Non-pigmented ciliary epithelial cell (primary cell): ENCODE data around the gene PDP2.

Experiments used
- DNase-seq: peaks from one replicate; pipeline ENCODE4 v3.0.0-alpha.2; 2010; ENCODE audit warnings: low read depth

Gene PDP2

DNA sequence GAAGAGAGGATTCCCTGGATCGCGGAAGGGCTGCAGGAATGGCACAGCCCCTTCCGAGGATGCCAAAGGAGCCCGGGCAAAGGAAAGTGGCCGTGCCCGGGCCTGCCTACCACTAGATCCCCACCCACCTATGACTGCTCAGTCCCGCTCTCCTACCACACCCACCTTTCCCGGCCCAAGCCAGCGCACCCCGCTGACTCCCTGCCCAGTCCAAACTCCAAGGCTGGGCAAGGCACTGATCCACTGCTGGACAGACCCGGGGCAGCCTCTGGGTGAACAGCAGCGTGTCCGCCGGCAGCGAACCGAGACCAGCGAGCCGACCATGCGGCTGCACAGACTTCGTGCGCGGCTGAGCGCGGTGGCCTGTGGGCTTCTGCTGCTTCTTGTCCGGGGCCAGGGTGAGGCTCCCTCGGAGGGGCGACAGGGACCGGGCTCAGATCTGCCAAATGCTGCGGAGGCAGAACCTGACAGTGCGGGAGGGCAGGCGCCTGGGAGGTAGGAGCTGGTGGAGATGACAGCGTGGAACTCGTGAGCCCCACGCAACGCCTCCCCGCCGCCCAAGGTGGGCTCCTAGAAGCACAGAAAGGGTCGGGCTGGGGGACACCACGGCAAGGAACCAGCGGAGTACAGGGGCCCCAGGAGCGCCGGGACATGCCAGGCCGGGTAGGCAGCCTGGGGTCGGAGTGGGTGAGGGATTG lies 55.1 kb downstream of the PDP2 start, which contains the start of gene CES2:
TSS of gene CES2 (plus strand) at position 203 of the 698 bp plus-strand sequence. CDS start at position 323, 120 bp downstream.
- DNase-seq, result no peak

DNA sequence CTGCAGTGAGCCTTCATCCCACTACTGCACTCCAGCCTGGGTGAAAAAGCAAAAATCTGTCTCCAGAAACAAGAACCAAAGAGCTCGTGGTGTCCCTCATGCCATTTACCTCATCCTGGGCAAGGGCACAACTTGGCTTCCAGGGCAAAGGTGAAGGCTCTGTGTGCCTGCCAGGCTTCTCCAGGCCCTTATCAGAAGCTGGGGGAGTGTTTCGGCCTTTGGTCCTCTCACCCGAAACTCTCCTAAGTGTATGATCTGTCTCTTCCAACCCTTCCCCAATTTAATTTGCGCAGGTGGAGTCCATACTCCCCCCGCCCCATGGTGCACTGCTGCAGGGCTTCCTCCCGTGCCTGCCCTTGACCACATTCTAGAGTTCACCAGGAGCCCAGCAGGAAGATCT lies 56.1 kb downstream of the PDP2 start:
- DNase-seq, result no peak

DNA sequence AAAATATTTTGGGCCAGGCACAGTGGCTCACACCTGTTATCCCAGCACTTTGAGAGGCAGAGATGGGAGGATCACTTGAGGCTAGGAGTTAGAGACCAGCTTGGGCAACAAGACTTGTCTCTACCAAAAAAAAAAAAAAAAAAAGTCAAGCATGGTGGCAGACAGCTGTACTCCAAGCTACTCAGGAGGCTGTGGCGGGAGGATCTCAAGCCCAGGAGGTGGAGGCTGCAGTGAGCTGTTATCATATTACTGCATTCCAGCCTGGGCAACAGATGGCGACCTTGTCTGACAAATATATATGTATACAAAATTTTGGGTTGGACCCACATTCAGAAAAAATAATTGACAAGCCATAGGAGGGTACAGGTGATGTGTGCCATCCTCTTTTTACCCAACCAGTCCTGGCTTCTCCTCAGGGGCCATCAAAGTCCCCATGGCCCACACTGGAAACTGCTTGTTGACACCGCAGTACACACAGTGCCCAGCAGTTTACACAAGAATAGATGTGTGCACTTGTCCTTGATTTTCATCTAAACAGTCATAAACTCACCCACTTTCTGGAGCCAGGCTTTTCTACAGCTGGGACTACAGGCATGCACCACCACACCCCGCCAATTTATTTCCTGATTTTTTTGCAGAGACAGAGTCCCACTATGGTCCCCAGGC lies 56.7 kb downstream of the PDP2 start:
- no peak for DNase-seq

DNA sequence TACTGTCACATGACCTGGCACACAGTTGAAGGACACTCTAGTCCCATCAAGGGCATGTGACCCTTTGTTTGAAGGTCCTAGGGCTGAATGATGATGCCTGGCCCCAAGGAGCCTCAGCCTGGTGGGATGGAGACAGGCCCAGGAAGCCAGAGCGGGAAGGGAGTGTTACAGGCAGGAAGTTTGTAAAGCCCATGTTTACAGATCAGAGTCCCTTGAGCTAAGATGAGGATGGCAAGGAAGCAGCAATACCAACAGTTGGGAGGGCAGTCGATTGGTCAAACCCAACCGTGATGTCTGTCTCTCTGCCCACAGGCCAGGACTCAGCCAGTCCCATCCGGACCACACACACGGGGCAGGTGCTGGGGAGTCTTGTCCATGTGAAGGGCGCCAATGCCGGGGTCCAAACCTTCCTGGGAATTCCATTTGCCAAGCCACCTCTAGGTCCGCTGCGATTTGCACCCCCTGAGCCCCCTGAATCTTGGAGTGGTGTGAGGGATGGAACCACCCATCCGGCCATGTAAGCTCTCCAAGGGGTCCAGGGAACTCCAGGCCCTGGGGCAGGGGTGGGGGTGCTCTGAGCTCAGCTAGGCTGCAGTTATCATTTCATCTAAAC lies 57.5 kb downstream of the PDP2 start:
- DNase-seq, result no peak

DNA sequence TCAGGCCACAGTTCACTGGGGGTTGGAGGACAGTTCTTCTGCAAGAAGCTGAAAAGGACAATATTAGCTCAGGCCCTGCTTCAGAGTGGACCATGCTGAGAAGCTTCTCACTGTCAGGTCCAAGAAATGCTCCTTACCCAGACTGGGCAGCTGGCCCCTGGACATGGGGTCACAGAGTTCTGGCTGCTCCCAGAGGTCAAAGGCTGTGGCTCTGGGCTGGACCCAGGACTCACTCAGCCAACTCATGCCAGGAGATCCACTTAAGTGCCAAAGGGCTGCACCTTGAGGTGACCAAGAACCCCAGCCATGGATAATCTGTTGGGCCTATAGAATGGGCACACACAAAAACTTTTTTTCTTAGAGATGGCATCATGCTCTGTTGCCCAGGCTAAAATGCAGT lies 59.1 kb downstream of the PDP2 start:
- no peak for DNase-seq

DNA sequence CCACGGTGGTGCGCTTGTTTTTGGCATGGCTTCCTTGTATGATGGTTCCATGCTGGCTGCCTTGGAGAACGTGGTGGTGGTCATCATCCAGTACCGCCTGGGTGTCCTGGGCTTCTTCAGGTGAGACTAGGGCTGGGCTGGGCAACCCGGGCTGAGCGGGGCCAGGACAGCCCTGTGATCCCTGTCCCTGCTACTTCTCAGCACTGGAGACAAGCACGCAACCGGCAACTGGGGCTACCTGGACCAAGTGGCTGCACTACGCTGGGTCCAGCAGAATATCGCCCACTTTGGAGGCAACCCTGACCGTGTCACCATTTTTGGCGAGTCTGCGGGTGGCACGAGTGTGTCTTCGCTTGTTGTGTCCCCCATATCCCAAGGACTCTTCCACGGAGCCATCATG lies 59.9 kb downstream of the PDP2 start:
- no peak for DNase-seq
